Neuronal stem cell (in vitro differentiated cells): ENCODE results near the gene PODXL2.
A peak's percentile ranks its signal among the peaks of the same experiment; 100 is the strongest.

ENCODE experiments used
- DNase-seq: peaks from one replicate; pipeline ENCODE4 v3.0.0-alpha.2; 2013; ENCODE audit warnings: low spot score
- H2AFZ ChIP-seq: one replicate; pipeline ENCODE4 v1.6.1; 2013; ENCODE audit warnings: mild to moderate bottlenecking, low read length, inconsistent platforms
- H2AK5ac ChIP-seq: 2 replicates; pipeline ENCODE4 v1.6.1; 2013; ENCODE audit warnings: low read depth, mild to moderate bottlenecking, inconsistent platforms, low read length, moderate library complexity, mixed read lengths
- H2BK120ac ChIP-seq: 2 replicates; pipeline ENCODE4 v1.6.1; 2013; ENCODE audit warnings: low read depth, mild to moderate bottlenecking, inconsistent platforms, low read length, moderate library complexity, mixed read lengths
- H2BK12ac ChIP-seq: one replicate; pipeline ENCODE4 v1.6.1; 2013; ENCODE audit warnings: low read length, inconsistent platforms
- H2BK15ac ChIP-seq: 2 replicates; pipeline ENCODE4 v1.6.1; 2013; ENCODE audit warnings: mild to moderate bottlenecking, low read length, inconsistent platforms, mixed read lengths
- H2BK5ac ChIP-seq: one replicate; pipeline ENCODE4 v1.6.1; 2013; ENCODE audit warnings: inconsistent platforms, mild to moderate bottlenecking, low read length, moderate library complexity
- H3K14ac ChIP-seq: one replicate; pipeline ENCODE4 v1.6.1; 2013; ENCODE audit warnings: low read length, inconsistent platforms
- H3K18ac ChIP-seq: 2 replicates; pipeline ENCODE4 v1.6.1; 2013; ENCODE audit warnings: low read length, inconsistent platforms
- H3K23ac ChIP-seq: 2 replicates; pipeline ENCODE4 v1.6.1; 2013; ENCODE audit warnings: low read depth, mild to moderate bottlenecking, mixed read lengths, low read length, inconsistent platforms; ENCODE audit not compliant: poor library complexity
- H3K27ac ChIP-seq: replicated peaks from 3 replicates; pipeline ENCODE4 v1.5.1; 2013; ENCODE audit warnings: low read length, inconsistent platforms
- H3K27me3 ChIP-seq, 3 experiments: 2 replicates each; pipeline ENCODE4 v1.6.1; 2013; ENCODE audit warnings: low read length in 3 of 3, mild to moderate bottlenecking in 2 of 3, inconsistent platforms in 1 of 3, low read depth in 1 of 3, mixed read lengths in 1 of 3, moderate library complexity in 1 of 3; ENCODE audit not compliant: control insufficient read depth in 3 of 3, insufficient read depth in 3 of 3
- H3K36me3 ChIP-seq, 2 donors: replicated peaks in 1 of 2; 2 replicates each; pipeline ENCODE4 v1.6.1; 2013; ENCODE audit warnings: low read length in 2 of 2; ENCODE audit not compliant: control insufficient read depth in 2 of 2, insufficient read depth in 2 of 2
- H3K4ac ChIP-seq: 2 replicates; pipeline ENCODE4 v1.6.1; 2013; ENCODE audit warnings: inconsistent platforms, mild to moderate bottlenecking, low read length, moderate library complexity
- H3K4me1 ChIP-seq, 2 donors: 1 replicate in 1 of 2; 2 replicates in 1 of 2; pipeline ENCODE4 v1.6.1; 2013; ENCODE audit warnings: low read length in 2 of 2, low read depth in 1 of 2; ENCODE audit not compliant: control insufficient read depth in 2 of 2, insufficient read depth in 1 of 2
- H3K4me2 ChIP-seq: one replicate; pipeline ENCODE4 v1.6.1; 2013; ENCODE audit warnings: mild to moderate bottlenecking, low read length, inconsistent platforms; ENCODE audit not compliant: insufficient read depth, poor library complexity, severe bottlenecking
- H3K4me3 ChIP-seq, 2 donors: 2 replicates each; pipeline ENCODE4 v1.5.1; 2013; ENCODE audit warnings: low read length in 2 of 2, mild to moderate bottlenecking in 2 of 2, inconsistent platforms in 1 of 2, moderate library complexity in 1 of 2
- H3K79me1 ChIP-seq: one replicate; pipeline ENCODE4 v1.6.1; 2013; ENCODE audit warnings: low read depth, mild to moderate bottlenecking, inconsistent platforms, low read length, moderate library complexity
- H3K9ac ChIP-seq: one replicate; pipeline ENCODE4 v1.6.1; 2013; ENCODE audit warnings: mild to moderate bottlenecking, low read depth, low read length, inconsistent platforms; ENCODE audit not compliant: poor library complexity
- H3K9me3 ChIP-seq, 2 donors: replicated peaks in 1 of 2; 2 replicates each; pipeline versions ENCODE3 to v1.6.1; 2013; ENCODE audit warnings: low read length in 2 of 2, mild to moderate bottlenecking in 2 of 2, inconsistent platforms in 1 of 2, low read depth in 1 of 2, mixed read lengths in 1 of 2, moderate library complexity in 1 of 2; ENCODE audit not compliant: control insufficient read depth in 2 of 2, insufficient read depth in 1 of 2
- H4K8ac ChIP-seq: one replicate; pipeline ENCODE4 v1.6.1; 2013; ENCODE audit warnings: low read depth, mild to moderate bottlenecking, inconsistent platforms, low read length, moderate library complexity
- H4K91ac ChIP-seq: one replicate; pipeline ENCODE4 v1.6.1; 2013; ENCODE audit warnings: low read length, low read depth, mild to moderate bottlenecking, inconsistent platforms; ENCODE audit not compliant: poor library complexity
- WGBS, 2 donors: extraction: QIAGEN DNeasy Blood & Tissue Kit; methylation state at CpG; one replicate each; pipeline ENCODE4 v1.1.7; 2013; ENCODE audit warnings: missing lambda C conversion rate in 2 of 2, mixed read lengths in 1 of 2; ENCODE audit not compliant: insufficient read length in 2 of 2, insufficient replicate concordance in 1 of 2; ENCODE audit errors: extremely low coverage in 2 of 2; 5-methylcytosine and 5-hydroxymethylcytosine counted together

The PODXL2 gene

DNA sequence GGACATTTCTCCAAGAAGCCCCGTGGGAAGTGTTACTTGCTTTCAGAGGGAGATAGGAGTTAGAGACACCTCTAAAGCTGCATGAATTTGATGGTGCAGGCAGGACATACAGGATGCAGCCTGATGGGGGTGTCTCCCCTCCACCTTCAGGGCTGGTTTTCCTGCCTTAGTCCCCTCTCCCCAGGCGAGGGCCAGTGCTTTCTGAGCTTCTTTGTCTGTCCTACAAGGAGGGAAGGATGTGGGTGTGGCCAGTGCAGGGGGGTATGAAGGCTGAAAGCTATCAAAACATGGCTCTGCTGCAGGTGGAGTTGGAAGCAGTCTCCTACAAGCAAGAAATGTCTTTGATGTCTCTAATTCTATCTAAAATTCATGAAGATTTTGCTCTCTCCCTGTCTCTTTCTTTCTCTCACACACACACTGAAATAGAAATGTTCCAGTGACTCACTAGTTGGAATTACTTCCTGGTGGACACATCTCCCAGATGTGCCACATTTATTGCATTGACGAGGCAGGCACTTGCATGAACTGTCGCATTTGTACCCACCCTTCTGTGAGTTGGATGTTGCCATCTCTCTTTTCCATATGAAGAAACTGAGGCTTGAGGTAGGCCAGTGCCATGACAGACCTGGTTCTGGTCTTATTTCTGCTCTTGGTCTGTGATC is 13.9 kb upstream of the PODXL2 start:
- Histone ChIP-seq H4K8ac (no peak overlapping the region), H3K4me3 (no peak overlapping the region), H2AFZ (no peak overlapping the region), H3K4me2 (no peak overlapping the region), H2BK15ac (no peak overlapping the region), H3K14ac (no peak overlapping the region), H3K36me3 (peaks cover 77 to 96% of the 10 kb centered on the region in 2 donors), H3K4ac (no peak overlapping the region), H3K18ac (no peak overlapping the region), H3K4me1 (no peaks in the 10 kb centered on the region), H3K23ac (no peak overlapping the region), H2AK5ac (no peak overlapping the region), H3K9ac (no peak overlapping the region), H2BK5ac (no peak overlapping the region), H2BK120ac (no peak overlapping the region), H3K9me3 (no peaks in the 10 kb centered on the region), H3K27ac (no peak overlapping the region), H3K27me3 (no peaks in the 10 kb centered on the region), H2BK12ac (no peak overlapping the region), H3K79me1 (peaks cover 8% of the 10 kb centered on the region), H4K91ac (no peak overlapping the region)
- DNase-seq, result no peak
- no CpG with 5 or more reads among the region's 4 CpGs for WGBS, 2 donors

GRCh38 chr3:127615631-127616305 is 13.2 kb upstream of the PODXL2 start:
- no peak overlapping the region for H4K91ac ChIP-seq
- no peak overlapping the region for H3K4me3 ChIP-seq
- H3K27me3 ChIP-seq, result no peaks in the 10 kb centered on the region
- H3K23ac ChIP-seq, result no peak overlapping the region
- peaks cover 8% of the 10 kb centered on the region for H3K79me1 ChIP-seq
- H2BK12ac ChIP-seq, result no peak overlapping the region
- no peak overlapping the region for H3K9ac ChIP-seq
- no peak overlapping the region for H2AFZ ChIP-seq
- no CpG with 5 or more reads among the region's 6 CpGs for WGBS, 2 donors
- peaks cover 76 to 96% of the 10 kb centered on the region in 2 donors for H3K36me3 ChIP-seq
- no peak overlapping the region for H3K18ac ChIP-seq
- no peaks in the 10 kb centered on the region for H3K4me1 ChIP-seq
- no peak overlapping the region for H2AK5ac ChIP-seq
- peaks cover 0 to 2% of the 10 kb centered on the region in 2 donors for H3K9me3 ChIP-seq
- H2BK5ac ChIP-seq, result no peak overlapping the region
- no peak overlapping the region for H4K8ac ChIP-seq
- H3K14ac ChIP-seq, result no peak overlapping the region
- DNase-seq, result no peak
- no peak overlapping the region for H2BK15ac ChIP-seq
- H3K4me2 ChIP-seq, result no peak overlapping the region
- H3K27ac ChIP-seq, result no peak overlapping the region
- H3K4ac ChIP-seq, result no peak overlapping the region
- no peak overlapping the region for H2BK120ac ChIP-seq

GRCh38 chr3:127616836-127617605 is 12.0 kb upstream of the PODXL2 start:
- Histone ChIP-seq H3K23ac (peak overlapping the region; percentile 51), H3K4me2 (no peak overlapping the region), H4K91ac (no peak overlapping the region), H3K4me1 (no peaks in the 10 kb centered on the region), H3K18ac (no peak overlapping the region), H3K14ac (no peak overlapping the region), H2AK5ac (no peak overlapping the region), H3K9ac (peak overlapping the region; percentile 63), H3K27me3 (no peaks in the 10 kb centered on the region), H2BK12ac (no peak overlapping the region), H3K4me3 (no peak overlapping the region), H2BK120ac (no peak overlapping the region), H3K4ac (no peak overlapping the region), H3K79me1 (peaks cover 8% of the 10 kb centered on the region), H2BK15ac (no peak overlapping the region), H3K9me3 (peaks cover 0 to 2% of the 10 kb centered on the region in 2 donors), H3K36me3 (peaks cover 81 to 99% of the 10 kb centered on the region in 2 donors), H2BK5ac (no peak overlapping the region), H4K8ac (no peak overlapping the region), H2AFZ (no peak overlapping the region), H3K27ac (no peak overlapping the region)
- DNase-seq, result no peak
- WGBS, 2 donors, result no CpG with 5 or more reads among the region's 26 CpGs

- Histone ChIP-seq H3K23ac (peak overlapping the region; percentile 70), H3K36me3 (peaks cover 78 to 95% of the 10 kb centered on the region in 2 donors), H3K4me2 (no peak overlapping the region), H4K91ac (no peak overlapping the region), H4K8ac (no peak overlapping the region), H3K18ac (peak overlapping the region; percentile 21), H3K27ac (no peak overlapping the region), H2BK120ac (no peak overlapping the region), H2BK5ac (no peak overlapping the region), H2BK12ac (no peak overlapping the region), H3K4me3 (no peak overlapping the region), H2BK15ac (no peak overlapping the region), H3K4ac (no peak overlapping the region), H3K9me3 (peaks cover 0 to 4% of the 10 kb centered on the region in 2 donors), H3K9ac (peak overlapping the region; percentile 35), H3K27me3 (no peaks in the 10 kb centered on the region), H2AFZ (no peak overlapping the region), H3K4me1 (no peaks in the 10 kb centered on the region), H3K79me1 (peaks cover 8% of the 10 kb centered on the region), H3K14ac (no peak overlapping the region), H2AK5ac (no peak overlapping the region)
- no peak for DNase-seq
- no CpG with 5 or more reads among the region's 11 CpGs for WGBS, 2 donors
Measured at GRCh38 chr3:127618891-127619290, 10.1 kb upstream of the PODXL2 start.
